IMR-90 (cell line): Measurements from ENCODE around the gene DNAJC28.

Experiments
- BHLHE40 ChIP-seq: fragments of 150-350 bp; IDR thresholded peaks from 2 replicates; pipeline ENCODE4 v1.6.1; 2016; ENCODE audit warnings: mild to moderate bottlenecking, low read depth, low read length
- CEBPB ChIP-seq: IDR thresholded peaks from 2 replicates; pipeline ENCODE4 v1.6.1; 2012; ENCODE audit warnings: low read depth, low read length, improper control_type of control experiment
- CTCF ChIP-seq: conservative IDR thresholded peaks from 2 replicates; pipeline ENCODE4 v1.5.1; 2012; ENCODE audit warnings: mild to moderate bottlenecking, low read depth, low read length, improper control_type of control experiment
- ELK1 ChIP-seq: fragments of 150-350 bp; IDR thresholded peaks from 2 replicates; pipeline ENCODE4 v1.6.1; 2016; ENCODE audit warnings: low read depth, mild to moderate bottlenecking, low read length, moderate library complexity, borderline replicate concordance
- FOS ChIP-seq: fragments of 150-350 bp; IDR thresholded peaks from 2 replicates; pipeline ENCODE4 v1.6.1; 2016; ENCODE audit warnings: low read depth, low read length
- MAFK ChIP-seq: IDR thresholded peaks from 2 replicates; pipeline ENCODE4 v1.6.1; 2012; ENCODE audit warnings: low read depth, low read length, improper control_type of control experiment
- MAZ ChIP-seq: IDR thresholded peaks from 2 replicates; pipeline ENCODE4 v1.6.1; 2012; ENCODE audit warnings: low read depth, mild to moderate bottlenecking, low read length, improper control_type of control experiment, moderate library complexity, borderline replicate concordance
- MXI1 ChIP-seq: IDR thresholded peaks from 2 replicates; pipeline ENCODE4 v1.6.1; 2012; ENCODE audit warnings: low read depth, mild to moderate bottlenecking, low read length, moderate library complexity, borderline replicate concordance
- NFE2L2 ChIP-seq: fragments of 150-350 bp; IDR thresholded peaks from 2 replicates; pipeline ENCODE4 v1.6.1; 2016; ENCODE audit warnings: low read depth, mild to moderate bottlenecking, low read length
- POLR2A ChIP-seq: IDR thresholded peaks from 2 replicates; pipeline ENCODE4 v1.6.1; 2012; ENCODE audit warnings: mild to moderate bottlenecking, low read depth, low read length
- RAD21 ChIP-seq: IDR thresholded peaks from 2 replicates; pipeline ENCODE4 v1.6.1; 2012; ENCODE audit warnings: low read length, improper control_type of control experiment
- RCOR1 ChIP-seq: IDR thresholded peaks from 2 replicates; pipeline ENCODE4 v1.6.1; 2012; ENCODE audit warnings: mild to moderate bottlenecking, low read length, improper control_type of control experiment; ENCODE audit not compliant: insufficient replicate concordance
- RFX5 ChIP-seq: IDR thresholded peaks from 2 replicates; pipeline ENCODE4 v1.8.0; 2012; ENCODE audit warnings: low read depth, mild to moderate bottlenecking, low read length, moderate library complexity
- SMC3 ChIP-seq: fragments of 150-350 bp; IDR thresholded peaks from 2 replicates; pipeline ENCODE4 v1.6.1; 2016; ENCODE audit warnings: low read depth, mild to moderate bottlenecking, antibody characterized with exemption, low read length, moderate library complexity

GRCh38 chr21:33539616-33540015, 48.1 kb upstream of the DNAJC28 start:
- TF ChIP-seq CTCF: no peak
- TF ChIP-seq CEBPB: no peak
- no peak for TF ChIP-seq MAFK
- TF ChIP-seq ELK1: no peak
- TF ChIP-seq SMC3: no peak
- no peak for TF ChIP-seq RCOR1
- no peak for TF ChIP-seq NFE2L2
- no peak for TF ChIP-seq RFX5
- TF ChIP-seq POLR2A: no peak
- TF ChIP-seq RAD21: no peak
- TF ChIP-seq MXI1: no peak
- TF ChIP-seq BHLHE40: no peak
- no peak for TF ChIP-seq MAZ
- TF ChIP-seq FOS: no peak
